Measurements from ENCODE around the gene NDUFA3. TPM values are rescaled to one million over a fixed set of nuclear protein-coding genes. Genes with fewer than 3 reads are reported as not detected.

Gene NDUFA3
- total and polyA plus RNA-seq, 2 of the 13 experiments (the other 11 are each of a cell fraction or from before 2014, with no cell fraction given) = 31.6 to 75.4 TPM

DNA sequence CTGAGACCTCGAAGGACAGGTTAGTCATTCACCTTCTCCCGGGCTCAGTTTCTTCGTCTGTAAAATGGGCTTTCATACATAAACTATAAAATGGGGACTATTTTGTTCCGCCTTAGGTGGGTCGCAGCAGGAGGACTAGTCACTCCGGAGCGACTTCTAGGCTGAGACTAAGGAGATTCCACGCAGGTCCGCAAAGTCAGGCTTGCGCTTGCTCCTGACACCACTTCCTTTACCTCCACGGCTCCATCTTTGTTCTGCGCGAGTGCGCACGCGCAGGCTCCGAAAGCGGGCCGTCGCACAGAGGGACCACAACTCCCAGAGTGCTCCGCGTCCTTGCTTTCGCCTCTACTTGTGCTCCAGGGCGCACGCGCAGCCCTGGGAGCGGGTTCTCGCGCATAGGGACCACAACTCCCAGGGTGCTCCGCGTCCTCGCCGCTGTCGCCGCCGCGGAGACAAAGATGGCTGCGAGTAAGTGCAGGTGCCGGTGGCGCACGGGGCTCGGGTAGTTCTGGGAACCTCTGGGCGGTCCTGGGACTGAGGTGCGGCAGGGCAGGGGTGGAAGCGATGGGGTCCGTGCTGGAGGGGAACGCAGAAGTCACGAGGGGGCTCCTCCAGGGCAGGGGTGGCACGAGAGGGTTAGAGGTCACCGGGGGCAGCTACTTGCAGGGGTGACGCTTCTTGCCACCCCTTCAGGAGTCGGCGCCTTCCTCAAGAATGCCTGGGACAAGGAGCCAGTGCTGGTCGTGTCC is at the start of gene NDUFA3 (continued):
- TF ChIP-seq SOX6 (IDR thresholded peaks at IDR 0.05) (no peak), SOX6 (CRISPR knock-in tag; IDR thresholded peaks at IDR 0.05) (peak; percentile 61), ZFP62 (CRISPR knock-in tag; IDR thresholded peaks at IDR 0.05) (0 out of 2 replicates have a peak, but pooled peaks have one; percentile 65), ZNF556 (CRISPR knock-in tag; IDR thresholded peaks at IDR 0.05; ENCODE audit: borderline replicate concordance) (peak; percentile 34; the same call in 1 of the 2 replicates), NRL (CRISPR knock-in tag; IDR thresholded peaks at IDR 0.05; ENCODE audit: borderline replicate concordance) (peak; percentile 63), ZNF629 (CRISPR knock-in tag; conservative IDR thresholded peaks at IDR 0.05) (peak; percentile 100), ELF1 (CRISPR knock-in tag; IDR thresholded peaks at IDR 0.05) (peak; percentile 86), SALL1 (CRISPR knock-in tag; IDR thresholded peaks at IDR 0.05) (peak; percentile 49), MAF1 (CRISPR knock-in tag; IDR thresholded peaks at IDR 0.05; ENCODE audit: borderline replicate concordance) (0 out of 2 replicates have a peak, but pooled peaks have one; percentile 62), PCBP2 (optimal IDR thresholded peaks at IDR 0.05; ENCODE audit: low read depth, low read length, poor library complexity, severe bottlenecking) (no peak), FOXO1 (CRISPR knock-in tag; IDR thresholded peaks at IDR 0.05) (peak; percentile 41; the same call in 1 of the 2 replicates), SALL2 (CRISPR knock-in tag; IDR thresholded peaks at IDR 0.05) (peak; percentile 76; the same call in 1 of the 2 replicates), AGO1 (IDR thresholded peaks at IDR 0.05; ENCODE audit: low read depth, low read length, poor library complexity, severe bottlenecking) (peak; percentile 27)
- TF ChIP-seq, protein P1, sequence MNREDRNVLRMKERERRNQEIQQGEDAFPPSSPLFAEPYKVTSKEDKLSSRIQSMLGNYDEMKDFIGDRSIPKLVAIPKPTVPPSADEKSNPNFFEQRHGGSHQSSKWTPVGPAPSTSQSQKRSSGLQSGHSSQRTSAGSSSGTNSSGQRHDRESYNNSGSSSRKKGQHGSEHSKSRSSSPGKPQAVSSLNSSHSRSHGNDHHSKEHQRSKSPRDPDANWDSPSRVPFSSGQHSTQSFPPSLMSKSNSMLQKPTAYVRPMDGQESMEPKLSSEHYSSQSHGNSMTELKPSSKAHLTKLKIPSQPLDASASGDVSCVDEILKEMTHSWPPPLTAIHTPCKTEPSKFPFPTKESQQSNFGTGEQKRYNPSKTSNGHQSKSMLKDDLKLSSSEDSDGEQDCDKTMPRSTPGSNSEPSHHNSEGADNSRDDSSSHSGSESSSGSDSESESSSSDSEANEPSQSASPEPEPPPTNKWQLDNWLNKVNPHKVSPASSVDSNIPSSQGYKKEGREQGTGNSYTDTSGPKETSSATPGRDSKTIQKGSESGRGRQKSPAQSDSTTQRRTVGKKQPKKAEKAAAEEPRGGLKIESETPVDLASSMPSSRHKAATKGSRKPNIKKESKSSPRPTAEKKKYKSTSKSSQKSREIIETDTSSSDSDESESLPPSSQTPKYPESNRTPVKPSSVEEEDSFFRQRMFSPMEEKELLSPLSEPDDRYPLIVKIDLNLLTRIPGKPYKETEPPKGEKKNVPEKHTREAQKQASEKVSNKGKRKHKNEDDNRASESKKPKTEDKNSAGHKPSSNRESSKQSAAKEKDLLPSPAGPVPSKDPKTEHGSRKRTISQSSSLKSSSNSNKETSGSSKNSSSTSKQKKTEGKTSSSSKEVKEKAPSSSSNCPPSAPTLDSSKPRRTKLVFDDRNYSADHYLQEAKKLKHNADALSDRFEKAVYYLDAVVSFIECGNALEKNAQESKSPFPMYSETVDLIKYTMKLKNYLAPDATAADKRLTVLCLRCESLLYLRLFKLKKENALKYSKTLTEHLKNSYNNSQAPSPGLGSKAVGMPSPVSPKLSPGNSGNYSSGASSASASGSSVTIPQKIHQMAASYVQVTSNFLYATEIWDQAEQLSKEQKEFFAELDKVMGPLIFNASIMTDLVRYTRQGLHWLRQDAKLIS (CRISPR knock-in tag; IDR thresholded peaks at IDR 0.05) = no peak
- TF ChIP-seq, protein P2, sequence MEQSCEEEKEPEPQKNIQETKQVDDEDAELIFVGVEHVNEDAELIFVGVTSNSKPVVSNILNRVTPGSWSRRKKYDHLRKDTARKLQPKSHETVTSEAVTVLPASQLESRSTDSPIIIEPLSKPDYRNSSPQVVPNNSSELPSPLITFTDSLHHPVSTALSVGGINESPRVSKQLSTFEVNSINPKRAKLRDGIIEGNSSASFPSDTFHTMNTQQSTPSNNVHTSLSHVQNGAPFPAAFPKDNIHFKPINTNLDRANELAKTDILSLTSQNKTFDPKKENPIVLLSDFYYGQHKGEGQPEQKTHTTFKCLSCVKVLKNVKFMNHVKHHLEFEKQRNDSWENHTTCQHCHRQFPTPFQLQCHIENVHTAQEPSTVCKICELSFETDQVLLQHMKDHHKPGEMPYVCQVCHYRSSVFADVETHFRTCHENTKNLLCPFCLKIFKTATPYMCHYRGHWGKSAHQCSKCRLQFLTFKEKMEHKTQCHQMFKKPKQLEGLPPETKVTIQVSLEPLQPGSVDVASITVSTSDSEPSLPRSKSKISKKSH (CRISPR knock-in tag; IDR thresholded peaks at IDR 0.05; ENCODE audit: borderline replicate concordance) = peak; percentile 92
- TF ChIP-seq, protein P3, sequence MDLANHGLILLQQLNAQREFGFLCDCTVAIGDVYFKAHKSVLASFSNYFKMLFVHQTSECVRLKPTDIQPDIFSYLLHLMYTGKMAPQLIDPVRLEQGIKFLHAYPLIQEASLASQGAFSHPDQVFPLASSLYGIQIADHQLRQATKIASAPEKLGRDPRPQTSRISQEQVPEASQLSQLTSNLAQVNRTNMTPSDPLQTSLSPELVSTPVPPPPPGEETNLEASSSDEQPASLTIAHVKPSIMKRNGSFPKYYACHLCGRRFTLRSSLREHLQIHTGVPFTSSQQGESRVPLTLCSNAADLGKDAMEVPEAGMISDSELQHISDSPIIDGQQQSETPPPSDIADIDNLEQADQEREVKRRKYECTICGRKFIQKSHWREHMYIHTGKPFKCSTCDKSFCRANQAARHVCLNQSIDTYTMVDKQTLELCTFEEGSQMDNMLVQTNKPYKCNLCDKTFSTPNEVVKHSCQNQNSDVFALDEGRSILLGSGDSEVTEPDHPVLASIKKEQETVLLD (CRISPR knock-in tag; IDR thresholded peaks at IDR 0.05; ENCODE audit: low read depth) = peak; percentile 76; the same call in 1 of the 2 replicates
- TF ChIP-seq, protein P4, sequence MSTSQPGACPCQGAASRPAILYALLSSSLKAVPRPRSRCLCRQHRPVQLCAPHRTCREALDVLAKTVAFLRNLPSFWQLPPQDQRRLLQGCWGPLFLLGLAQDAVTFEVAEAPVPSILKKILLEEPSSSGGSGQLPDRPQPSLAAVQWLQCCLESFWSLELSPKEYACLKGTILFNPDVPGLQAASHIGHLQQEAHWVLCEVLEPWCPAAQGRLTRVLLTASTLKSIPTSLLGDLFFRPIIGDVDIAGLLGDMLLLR (CRISPR knock-in tag; IDR thresholded peaks at IDR 0.05) = peak; percentile 57; the same call in 1 of the 2 replicates
- TF ChIP-seq, protein P5, sequence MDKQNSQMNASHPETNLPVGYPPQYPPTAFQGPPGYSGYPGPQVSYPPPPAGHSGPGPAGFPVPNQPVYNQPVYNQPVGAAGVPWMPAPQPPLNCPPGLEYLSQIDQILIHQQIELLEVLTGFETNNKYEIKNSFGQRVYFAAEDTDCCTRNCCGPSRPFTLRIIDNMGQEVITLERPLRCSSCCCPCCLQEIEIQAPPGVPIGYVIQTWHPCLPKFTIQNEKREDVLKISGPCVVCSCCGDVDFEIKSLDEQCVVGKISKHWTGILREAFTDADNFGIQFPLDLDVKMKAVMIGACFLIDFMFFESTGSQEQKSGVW (CRISPR knock-in tag; IDR thresholded peaks at IDR 0.05; ENCODE audit: borderline replicate concordance) = no peak
- TF ChIP-seq, protein P6, sequence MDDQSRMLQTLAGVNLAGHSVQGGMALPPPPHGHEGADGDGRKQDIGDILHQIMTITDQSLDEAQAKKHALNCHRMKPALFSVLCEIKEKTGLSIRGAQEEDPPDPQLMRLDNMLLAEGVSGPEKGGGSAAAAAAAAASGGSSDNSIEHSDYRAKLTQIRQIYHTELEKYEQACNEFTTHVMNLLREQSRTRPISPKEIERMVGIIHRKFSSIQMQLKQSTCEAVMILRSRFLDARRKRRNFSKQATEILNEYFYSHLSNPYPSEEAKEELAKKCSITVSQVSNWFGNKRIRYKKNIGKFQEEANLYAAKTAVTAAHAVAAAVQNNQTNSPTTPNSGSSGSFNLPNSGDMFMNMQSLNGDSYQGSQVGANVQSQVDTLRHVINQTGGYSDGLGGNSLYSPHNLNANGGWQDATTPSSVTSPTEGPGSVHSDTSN (CRISPR knock-in tag; IDR thresholded peaks at IDR 0.05; ENCODE audit: borderline replicate concordance) = no peak
